ENCODE results near the gene SERINC2. TPM values are rescaled to one million over a fixed set of nuclear protein-coding genes. Genes with fewer than 3 reads are reported as not detected.

SERINC2 gene
- total and polyA plus RNA-seq, 10 of the 15 experiments (the other 5 are each of a cell fraction or from before 2014, with no cell fraction given): 0.02 to 9.4 (median 0.50) TPM

- TF ChIP-seq ZNF687 (IDR thresholded peaks at IDR 0.05) (no peak), DPF2 (IDR thresholded peaks at IDR 0.05) (no peak)
- TF ChIP-seq, protein P1, sequence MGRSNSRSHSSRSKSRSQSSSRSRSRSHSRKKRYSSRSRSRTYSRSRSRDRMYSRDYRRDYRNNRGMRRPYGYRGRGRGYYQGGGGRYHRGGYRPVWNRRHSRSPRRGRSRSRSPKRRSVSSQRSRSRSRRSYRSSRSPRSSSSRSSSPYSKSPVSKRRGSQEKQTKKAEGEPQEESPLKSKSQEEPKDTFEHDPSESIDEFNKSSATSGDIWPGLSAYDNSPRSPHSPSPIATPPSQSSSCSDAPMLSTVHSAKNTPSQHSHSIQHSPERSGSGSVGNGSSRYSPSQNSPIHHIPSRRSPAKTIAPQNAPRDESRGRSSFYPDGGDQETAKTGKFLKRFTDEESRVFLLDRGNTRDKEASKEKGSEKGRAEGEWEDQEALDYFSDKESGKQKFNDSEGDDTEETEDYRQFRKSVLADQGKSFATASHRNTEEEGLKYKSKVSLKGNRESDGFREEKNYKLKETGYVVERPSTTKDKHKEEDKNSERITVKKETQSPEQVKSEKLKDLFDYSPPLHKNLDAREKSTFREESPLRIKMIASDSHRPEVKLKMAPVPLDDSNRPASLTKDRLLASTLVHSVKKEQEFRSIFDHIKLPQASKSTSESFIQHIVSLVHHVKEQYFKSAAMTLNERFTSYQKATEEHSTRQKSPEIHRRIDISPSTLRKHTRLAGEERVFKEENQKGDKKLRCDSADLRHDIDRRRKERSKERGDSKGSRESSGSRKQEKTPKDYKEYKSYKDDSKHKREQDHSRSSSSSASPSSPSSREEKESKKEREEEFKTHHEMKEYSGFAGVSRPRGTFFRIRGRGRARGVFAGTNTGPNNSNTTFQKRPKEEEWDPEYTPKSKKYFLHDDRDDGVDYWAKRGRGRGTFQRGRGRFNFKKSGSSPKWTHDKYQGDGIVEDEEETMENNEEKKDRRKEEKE (IDR thresholded peaks at IDR 0.05): no peak
- TF ChIP-seq, protein P2, sequence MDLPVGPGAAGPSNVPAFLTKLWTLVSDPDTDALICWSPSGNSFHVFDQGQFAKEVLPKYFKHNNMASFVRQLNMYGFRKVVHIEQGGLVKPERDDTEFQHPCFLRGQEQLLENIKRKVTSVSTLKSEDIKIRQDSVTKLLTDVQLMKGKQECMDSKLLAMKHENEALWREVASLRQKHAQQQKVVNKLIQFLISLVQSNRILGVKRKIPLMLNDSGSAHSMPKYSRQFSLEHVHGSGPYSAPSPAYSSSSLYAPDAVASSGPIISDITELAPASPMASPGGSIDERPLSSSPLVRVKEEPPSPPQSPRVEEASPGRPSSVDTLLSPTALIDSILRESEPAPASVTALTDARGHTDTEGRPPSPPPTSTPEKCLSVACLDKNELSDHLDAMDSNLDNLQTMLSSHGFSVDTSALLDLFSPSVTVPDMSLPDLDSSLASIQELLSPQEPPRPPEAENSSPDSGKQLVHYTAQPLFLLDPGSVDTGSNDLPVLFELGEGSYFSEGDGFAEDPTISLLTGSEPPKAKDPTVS (IDR thresholded peaks at IDR 0.05; ENCODE audit: low read depth, low read length): no peak
These were observed 22.9 kb upstream of the SERINC2 start (continued) for GRCh38 chr1:31390071-31390470.
